Natural killer cell (primary cell): ENCODE results near the gene USHBP1. TPM values are rescaled to one million over a fixed set of nuclear protein-coding genes. Genes with fewer than 3 reads are reported as not detected.

Experiments used
- ATAC-seq, 3 donors: fragments of 150-1000 bp in 2 of 3; fragments of 200-7000 bp in 1 of 3; cut with Tn5 transposase; 1 replicate in 1 of 3; 2 replicates in 2 of 3; pipeline ENCODE4 v1.10.0; 2021; ENCODE audit warnings: mild to moderate bottlenecking in 2 of 3, moderate library complexity in 2 of 3
- DNase-seq, 2 donors: peaks; one replicate each; pipeline versions ENCODE4 v3.0.0 to v3.0.0-alpha.2; 2013 to 2021; ENCODE audit warnings: mixed read lengths in 1 of 2
- H3K27ac ChIP-seq: one replicate; pipeline ENCODE4 v1.5.1; 2013; ENCODE audit warnings: mild to moderate bottlenecking, low read length
- H3K27me3 ChIP-seq: one replicate; pipeline ENCODE4 v1.6.1; 2013; ENCODE audit warnings: low read length; ENCODE audit not compliant: control insufficient read depth, insufficient read depth
- H3K36me3 ChIP-seq: one replicate; pipeline ENCODE4 v1.6.1; 2013; ENCODE audit warnings: low read length; ENCODE audit not compliant: control insufficient read depth, insufficient read depth
- H3K4me1 ChIP-seq: one replicate; pipeline ENCODE4 v1.6.1; 2013; ENCODE audit warnings: low read length; ENCODE audit not compliant: control insufficient read depth, insufficient read depth
- H3K4me3 ChIP-seq: one replicate; pipeline ENCODE4 v1.5.1; 2013; ENCODE audit warnings: low read length
- H3K9me3 ChIP-seq: one replicate; pipeline ENCODE4 v1.6.1; 2013; ENCODE audit warnings: low read length; ENCODE audit not compliant: control insufficient read depth, insufficient read depth
- H3K27ac Mint-ChIP-seq, 2 donors: one replicate each; pipeline ENCODE4 v1.8.0; 2022; ENCODE audit warnings: mild to moderate bottlenecking in 2 of 2, mixed read lengths in 2 of 2, moderate library complexity in 1 of 2
- H3K27me3 Mint-ChIP-seq, 2 donors: one replicate each; pipeline ENCODE4 v1.8.0; 2022; ENCODE audit warnings: low read depth in 2 of 2, mixed read lengths in 2 of 2
- H3K36me3 Mint-ChIP-seq: one replicate; pipeline ENCODE4 v1.8.0; 2022; ENCODE audit warnings: mixed read lengths
- H3K4me1 Mint-ChIP-seq, 2 donors: one replicate each; pipeline ENCODE4 v1.8.0; 2022; ENCODE audit warnings: mixed read lengths in 2 of 2
- H3K4me3 Mint-ChIP-seq: one replicate; pipeline ENCODE4 v1.8.0; 2022; ENCODE audit warnings: mild to moderate bottlenecking, moderate library complexity, mixed read lengths
- H3K9me3 Mint-ChIP-seq, 2 donors: one replicate each; pipeline ENCODE4 v1.8.0; 2022; ENCODE audit warnings: mixed read lengths in 2 of 2
- WGBS: methylation state at CpG from one replicate; pipeline ENCODE4 v1.1.7; 2013; ENCODE audit warnings: missing lambda C conversion rate; ENCODE audit not compliant: insufficient coverage; 5-methylcytosine and 5-hydroxymethylcytosine counted together
- intact Hi-C: fragments of 100-400 bp; cut with micrococcal nuclease; formaldehyde crosslinking; loops from one replicate; pipeline ENCODE4 v1.14.2; 2022
- total RNA-seq, 4 donors: library from RNA; stranded (reverse); fragments of 120-200 nt in 1 of 4; gene quantifications; one replicate each; pipeline versions ENCODE4 v1.2.3 to v1.2.4, GENCODE V29; 2013 to 2022
- TF ChIP-seq, protein P1 (sequence below): fragments of 200-600 bp; IDR thresholded peaks from one replicate; pipeline ENCODE4 v1.8.0; 2022; ENCODE audit warnings: antibody characterized with exemption

Gene USHBP1
- total RNA-seq, 3 donors from 2014 or later (not counting 1 experiment from before 2014, with no cell fraction given) = not detected

DNA sequence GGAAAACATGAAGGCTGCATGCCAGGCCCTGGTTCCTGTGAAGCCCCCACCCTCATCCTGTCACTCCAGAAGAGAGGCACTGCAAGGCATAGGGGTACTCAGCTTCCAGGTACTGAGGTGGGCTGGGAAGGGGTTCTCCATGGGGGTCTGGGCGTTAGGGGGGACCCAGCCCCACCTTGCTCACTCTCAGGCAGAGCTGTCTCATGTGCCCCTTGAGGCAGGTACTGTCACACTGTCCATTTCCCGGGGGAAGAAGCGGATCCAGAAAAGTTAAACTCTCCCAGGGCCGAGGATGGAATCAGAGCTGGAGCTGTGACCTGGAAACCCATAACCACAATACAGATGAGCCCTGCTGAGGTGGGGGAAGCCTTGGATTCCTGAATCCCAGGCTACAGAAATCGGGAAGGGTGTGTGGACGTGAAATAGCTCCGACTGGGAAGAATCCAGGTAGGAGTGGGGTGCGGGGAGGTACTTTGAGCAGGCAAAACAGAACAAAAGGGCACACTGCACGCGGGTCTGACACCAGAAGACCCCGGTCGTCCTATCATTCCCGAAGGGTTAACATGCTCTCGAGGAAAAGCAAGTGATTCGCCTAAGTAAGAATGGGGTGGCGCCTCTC lies 49.9 kb downstream of the USHBP1 start:
- intact Hi-C loops = loop anchor here (1.0 kb wide), 1 partner anchor 12 kb away; the partner anchor contains the start of gene OCEL1
- H3K36me3 ChIP-seq = peaks cover 36% of the 10 kb centered on the region

GRCh38 chr19:17213334-17213733 lies 51.2 kb downstream of the USHBP1 start:
- no peak for DNase-seq
- no peak for ATAC-seq
- no peaks in the 10 kb centered on the region for H3K36me3 Mint-ChIP-seq
- Histone ChIP-seq H3K4me1 (peaks cover 20% of the 10 kb centered on the region), H3K4me3 (no peak overlapping the region), H3K27ac (no peak overlapping the region), H3K27me3 (no peaks in the 10 kb centered on the region), H3K9me3 (no peaks in the 10 kb centered on the region), H3K36me3 (peaks cover 46% of the 10 kb centered on the region)
- intact Hi-C loops = no loop called here
- TF ChIP-seq, protein P1, sequence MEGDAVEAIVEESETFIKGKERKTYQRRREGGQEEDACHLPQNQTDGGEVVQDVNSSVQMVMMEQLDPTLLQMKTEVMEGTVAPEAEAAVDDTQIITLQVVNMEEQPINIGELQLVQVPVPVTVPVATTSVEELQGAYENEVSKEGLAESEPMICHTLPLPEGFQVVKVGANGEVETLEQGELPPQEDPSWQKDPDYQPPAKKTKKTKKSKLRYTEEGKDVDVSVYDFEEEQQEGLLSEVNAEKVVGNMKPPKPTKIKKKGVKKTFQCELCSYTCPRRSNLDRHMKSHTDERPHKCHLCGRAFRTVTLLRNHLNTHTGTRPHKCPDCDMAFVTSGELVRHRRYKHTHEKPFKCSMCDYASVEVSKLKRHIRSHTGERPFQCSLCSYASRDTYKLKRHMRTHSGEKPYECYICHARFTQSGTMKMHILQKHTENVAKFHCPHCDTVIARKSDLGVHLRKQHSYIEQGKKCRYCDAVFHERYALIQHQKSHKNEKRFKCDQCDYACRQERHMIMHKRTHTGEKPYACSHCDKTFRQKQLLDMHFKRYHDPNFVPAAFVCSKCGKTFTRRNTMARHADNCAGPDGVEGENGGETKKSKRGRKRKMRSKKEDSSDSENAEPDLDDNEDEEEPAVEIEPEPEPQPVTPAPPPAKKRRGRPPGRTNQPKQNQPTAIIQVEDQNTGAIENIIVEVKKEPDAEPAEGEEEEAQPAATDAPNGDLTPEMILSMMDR = no peak
- no peaks in the 10 kb centered on the region for H3K27me3 Mint-ChIP-seq
- peaks cover 8 to 22% of the 10 kb centered on the region in 2 donors for H3K4me1 Mint-ChIP-seq
- no peaks in the 10 kb centered on the region for H3K9me3 Mint-ChIP-seq
- WGBS = 95% methylated on average over 5 of the region's 5 CpGs
- H3K27ac Mint-ChIP-seq = no peak overlapping the region
- no peak overlapping the region for H3K4me3 Mint-ChIP-seq

More for the DNA sequence above, 49.9 kb downstream of the USHBP1 start:
- Histone ChIP-seq H3K27ac (peak overlapping the region; percentile 93), H3K4me1 (peaks cover 17% of the 10 kb centered on the region), H3K27me3 (no peaks in the 10 kb centered on the region), H3K4me3 (peak overlapping the region; percentile 83), H3K9me3 (no peaks in the 10 kb centered on the region)
- WGBS = 42% methylated on average over 16 of the region's 16 CpGs
- DNase-seq = no peak
- H3K27ac Mint-ChIP-seq = peak overlapping the region; percentile 92 to 96
- TF ChIP-seq, protein P1 = no peak
- H3K9me3 Mint-ChIP-seq = no peaks in the 10 kb centered on the region
- H3K4me1 Mint-ChIP-seq = peaks cover 8 to 18% of the 10 kb centered on the region in 2 donors
- H3K4me3 Mint-ChIP-seq = peak overlapping the region; percentile 93
- ATAC-seq = no peak
- H3K36me3 Mint-ChIP-seq = no peaks in the 10 kb centered on the region
- H3K27me3 Mint-ChIP-seq = no peaks in the 10 kb centered on the region

DNA sequence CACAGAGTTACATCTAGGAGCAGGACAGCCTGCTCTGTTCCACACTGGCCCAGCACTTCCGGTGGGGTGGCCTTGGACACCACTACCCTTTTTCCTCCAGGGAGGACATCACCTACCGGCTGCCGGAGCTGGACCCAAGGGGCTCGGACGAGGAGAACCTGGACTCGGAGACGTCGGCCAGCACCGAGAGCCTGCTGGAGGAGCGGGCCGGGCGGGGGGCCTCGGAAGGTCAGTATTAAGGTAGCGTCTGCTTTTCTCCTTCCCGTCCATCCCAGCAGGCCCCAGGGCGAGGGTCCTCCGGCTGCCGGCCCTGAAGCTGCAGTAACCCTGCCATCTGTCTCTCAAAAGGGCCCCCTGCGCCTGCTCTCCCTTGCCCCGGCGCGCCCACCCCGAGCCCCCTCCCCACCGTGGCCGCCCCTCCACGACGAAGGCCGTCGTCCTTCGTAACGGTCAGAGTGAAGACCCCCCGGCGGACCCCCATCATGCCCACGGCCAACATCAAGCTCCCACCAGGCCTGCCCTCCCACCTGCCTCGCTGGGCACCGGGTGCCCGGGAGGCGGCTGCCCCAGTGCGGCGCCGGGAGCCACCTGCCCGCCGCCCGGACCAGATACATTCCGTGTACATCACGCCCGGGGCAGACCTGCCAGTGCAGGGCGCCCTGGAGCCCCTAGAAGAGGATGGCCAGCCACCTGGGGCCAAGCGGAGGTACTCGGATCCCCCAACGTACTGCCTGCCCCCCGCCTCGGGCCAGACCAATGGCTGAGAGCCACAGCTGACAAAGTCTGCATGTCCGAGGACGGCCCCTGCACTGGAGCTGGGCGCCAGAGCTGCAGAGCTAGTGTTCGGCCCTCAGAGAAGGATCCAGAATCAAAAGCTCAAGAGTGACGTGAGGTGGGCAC lies 52.7 kb downstream of the USHBP1 start:
- Histone ChIP-seq H3K9me3 (no peaks in the 10 kb centered on the region), H3K4me3 (no peak overlapping the region), H3K27ac (no peak overlapping the region), H3K36me3 (peaks cover 45% of the 10 kb centered on the region), H3K4me1 (peaks cover 20% of the 10 kb centered on the region), H3K27me3 (no peaks in the 10 kb centered on the region)
- Mint-ChIP-seq H3K27ac (no peak overlapping the region), H3K36me3 (no peaks in the 10 kb centered on the region), H3K4me1 (peaks cover 8 to 22% of the 10 kb centered on the region in 2 donors), H3K27me3 (no peaks in the 10 kb centered on the region), H3K4me3 (no peak overlapping the region), H3K9me3 (no peaks in the 10 kb centered on the region)
- TF ChIP-seq, protein P1 = no peak
- ATAC-seq = no peak
- DNase-seq = no peak
- intact Hi-C loops = no loop called here
- WGBS = 96% methylated on average over 58 of the region's 58 CpGs
